GM18907 (cell line): ENCODE results near the gene DEK.
"Not testable (repeated sequence)": the region's sequence is repeated elsewhere in the genome, so short reads cannot be mapped to it uniquely, and the experiment has no call there.

Source experiments
- ATAC-seq: cut with Tn5 transposase; IDR thresholded peaks from one replicate; pipeline ENCODE4 v1.9.1; 2021; ENCODE audit warnings: mild to moderate bottlenecking, moderate library complexity; ENCODE audit not compliant: unreplicated experiment

Gene DEK, protein sequence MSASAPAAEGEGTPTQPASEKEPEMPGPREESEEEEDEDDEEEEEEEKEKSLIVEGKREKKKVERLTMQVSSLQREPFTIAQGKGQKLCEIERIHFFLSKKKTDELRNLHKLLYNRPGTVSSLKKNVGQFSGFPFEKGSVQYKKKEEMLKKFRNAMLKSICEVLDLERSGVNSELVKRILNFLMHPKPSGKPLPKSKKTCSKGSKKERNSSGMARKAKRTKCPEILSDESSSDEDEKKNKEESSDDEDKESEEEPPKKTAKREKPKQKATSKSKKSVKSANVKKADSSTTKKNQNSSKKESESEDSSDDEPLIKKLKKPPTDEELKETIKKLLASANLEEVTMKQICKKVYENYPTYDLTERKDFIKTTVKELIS

GRCh38 chr6:18264219-18264922 is at the start of gene DEK:
DEK (minus strand) TSS chr6:18264530; CDS start chr6:18263987, 543 bp downstream.
- peak; percentile 46 for ATAC-seq

DNA sequence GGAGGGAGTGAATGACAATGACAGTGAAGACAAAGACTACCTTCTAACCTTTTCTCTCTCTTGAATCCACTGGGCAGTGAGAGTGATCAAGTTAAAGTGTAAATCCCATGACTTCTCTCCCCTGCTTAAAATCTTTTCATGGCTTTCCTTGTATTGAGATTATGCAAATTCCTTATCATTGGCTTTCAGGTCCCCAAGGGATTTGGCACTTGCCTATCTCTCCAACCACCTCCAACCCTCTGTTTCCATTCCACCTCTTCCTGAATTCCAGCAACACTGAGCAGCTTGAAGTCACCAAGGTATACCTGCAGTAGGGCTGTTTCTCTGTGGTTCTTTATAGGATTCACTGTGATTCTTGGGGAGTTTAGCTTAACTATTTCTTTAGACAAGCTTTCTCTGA is 48.0 kb upstream of the DEK start:
- no peak for ATAC-seq

GRCh38 chr6:18310010-18310409 is 45.7 kb upstream of the DEK start:
- ATAC-seq = not testable (repeated sequence)

DNA sequence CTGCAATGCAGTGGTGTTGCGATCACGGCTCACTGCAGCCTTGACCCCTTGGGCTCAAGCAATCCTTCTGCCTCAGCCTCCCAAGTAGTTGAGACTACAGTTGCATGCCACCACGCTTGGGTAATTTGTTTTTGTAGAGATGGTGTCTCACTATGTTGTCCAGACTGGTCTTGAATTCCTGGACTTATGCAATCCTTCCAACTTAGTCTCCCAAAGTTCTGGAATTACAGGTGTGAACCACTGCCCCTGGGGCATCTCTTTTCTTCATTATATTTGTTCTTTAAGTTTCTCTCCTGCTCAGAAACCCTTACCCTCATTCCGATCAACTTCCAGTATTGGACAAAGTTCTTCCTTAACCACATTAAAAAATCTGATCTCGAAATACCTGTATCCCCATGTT is 44.7 kb upstream of the DEK start:
- no peak for ATAC-seq

- no peak for ATAC-seq
Observed at GRCh38 chr6:18308070-18308735, 43.9 kb upstream of the DEK start.

DNA sequence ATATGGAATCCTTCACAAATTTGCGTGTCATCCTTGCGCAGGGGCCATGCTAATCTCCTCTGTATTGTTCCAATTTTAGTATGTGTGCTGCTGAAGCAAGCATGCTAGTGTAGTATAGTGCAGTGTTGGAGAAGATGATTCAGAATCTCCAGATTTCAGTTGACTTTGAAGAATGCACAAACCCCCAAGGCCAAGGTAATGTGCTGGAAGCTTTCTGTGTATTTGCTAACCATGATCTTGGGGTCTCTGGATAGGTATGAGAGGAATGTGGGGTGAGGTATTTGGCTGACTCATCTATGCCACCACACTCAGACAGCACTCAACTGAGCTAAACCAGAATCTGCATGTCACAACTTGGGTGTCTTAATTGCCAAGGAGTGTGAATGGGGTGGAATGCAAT is 42.6 kb upstream of the DEK start:
- no peak for ATAC-seq

DNA sequence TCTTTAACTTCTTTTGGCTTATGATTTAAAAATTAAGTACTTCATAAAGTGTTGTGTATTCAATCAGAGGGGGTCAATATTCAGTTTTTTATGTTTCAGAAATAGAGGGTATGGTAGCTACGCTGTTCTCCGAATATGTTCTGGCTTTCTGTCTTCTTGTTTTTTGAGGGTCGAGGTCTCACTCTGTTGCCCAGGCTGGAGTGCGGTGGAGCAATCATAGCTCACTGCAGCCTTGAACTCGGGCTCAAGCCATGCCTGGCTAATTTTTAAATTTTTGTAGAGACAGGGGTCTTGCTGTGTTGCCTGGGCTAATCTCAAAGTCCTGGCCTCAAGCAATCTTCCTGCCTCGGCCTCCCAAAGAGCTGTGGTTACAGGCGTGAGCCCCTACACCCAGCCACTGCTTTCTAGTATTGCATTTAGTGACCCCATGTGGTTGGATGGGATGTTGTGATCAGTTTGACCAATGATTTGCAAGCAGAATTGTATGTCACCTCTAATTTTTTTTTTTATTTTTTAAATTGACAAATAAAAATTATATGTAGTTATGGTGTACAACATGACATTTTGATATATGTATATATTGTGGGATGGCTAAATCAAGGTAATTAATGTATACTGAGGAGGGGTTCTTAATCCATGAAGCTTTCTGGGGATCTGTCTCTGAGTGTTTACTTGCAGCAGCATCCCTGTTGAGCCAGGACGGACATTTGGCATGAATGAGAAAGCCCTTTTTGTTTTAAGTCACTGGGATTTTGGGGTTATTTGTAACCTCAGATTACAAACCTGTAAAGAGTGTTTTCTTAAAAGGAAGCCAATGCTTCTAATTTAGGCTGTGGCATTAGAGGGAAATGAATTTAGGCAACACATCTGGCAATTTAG is 38.5 kb upstream of the DEK start:
- peak; percentile 50 for ATAC-seq

GRCh38 chr6:18293076-18293904 is 29.0 kb upstream of the DEK start:
- no peak for ATAC-seq

DNA sequence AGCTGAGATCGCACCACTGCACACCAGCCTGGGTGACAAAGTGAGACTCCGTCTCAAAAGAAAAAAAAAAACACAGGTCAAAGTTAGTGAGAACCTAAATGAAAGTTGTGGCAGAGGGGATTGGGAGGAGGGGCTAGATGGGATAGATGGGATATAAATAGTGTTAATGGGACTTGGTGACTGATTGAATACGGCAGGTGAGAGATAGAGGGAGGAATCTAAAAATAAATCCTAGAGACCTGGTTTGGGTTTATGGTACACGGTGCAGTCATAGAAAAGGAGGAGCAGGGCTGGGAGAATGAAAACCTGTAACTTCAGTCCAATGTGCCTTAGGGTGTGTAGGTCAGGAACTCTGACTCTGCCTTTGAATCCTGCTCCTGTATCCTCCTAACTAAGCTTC is 25.0 kb upstream of the DEK start:
- ATAC-seq = no peak

GRCh38 chr6:18284261-18284660 is 19.9 kb upstream of the DEK start:
- ATAC-seq = no peak

DNA sequence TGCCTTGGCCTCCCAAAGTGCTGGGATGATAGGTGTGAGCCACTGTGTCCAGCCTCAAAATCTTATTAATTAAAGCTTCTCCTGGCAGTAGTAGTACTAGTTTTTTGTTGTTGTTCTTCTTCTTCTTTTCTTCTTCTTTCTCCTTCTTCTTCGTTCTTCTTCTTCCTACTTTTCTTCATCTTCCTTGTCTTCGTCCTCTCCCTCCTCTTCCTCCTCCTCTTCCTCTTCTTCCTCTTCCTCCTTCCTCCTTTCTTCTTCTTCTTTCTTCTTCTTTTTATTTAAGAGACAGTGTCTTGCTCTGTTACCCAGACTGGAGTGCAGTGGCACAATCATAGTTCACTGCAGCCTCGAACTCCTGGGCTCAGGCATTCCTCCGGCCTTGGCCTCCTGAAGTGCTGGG is 17.2 kb upstream of the DEK start:
- ATAC-seq = no peak

DNA sequence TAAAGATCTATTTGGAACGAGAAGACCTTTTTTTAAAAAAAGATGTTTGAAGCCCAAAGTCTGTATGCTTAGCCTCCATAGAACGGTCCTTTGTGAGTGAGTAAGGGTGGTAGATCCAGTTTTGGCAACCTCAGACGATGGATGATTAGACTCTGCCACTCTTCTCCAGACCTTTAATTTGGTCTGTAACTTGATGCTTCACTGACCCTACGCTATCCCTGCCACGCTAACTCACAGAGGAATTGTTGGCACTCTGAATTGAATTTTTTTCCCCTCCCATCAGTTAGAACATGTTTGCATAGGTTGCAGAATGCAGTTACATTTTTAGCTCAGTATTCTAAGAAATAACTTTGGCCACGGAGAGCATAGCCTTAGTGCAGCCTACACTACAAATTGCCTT is 15.8 kb upstream of the DEK start:
- ATAC-seq = no peak

GRCh38 chr6:18279422-18279821 is 15.1 kb upstream of the DEK start:
- no peak for ATAC-seq

DNA sequence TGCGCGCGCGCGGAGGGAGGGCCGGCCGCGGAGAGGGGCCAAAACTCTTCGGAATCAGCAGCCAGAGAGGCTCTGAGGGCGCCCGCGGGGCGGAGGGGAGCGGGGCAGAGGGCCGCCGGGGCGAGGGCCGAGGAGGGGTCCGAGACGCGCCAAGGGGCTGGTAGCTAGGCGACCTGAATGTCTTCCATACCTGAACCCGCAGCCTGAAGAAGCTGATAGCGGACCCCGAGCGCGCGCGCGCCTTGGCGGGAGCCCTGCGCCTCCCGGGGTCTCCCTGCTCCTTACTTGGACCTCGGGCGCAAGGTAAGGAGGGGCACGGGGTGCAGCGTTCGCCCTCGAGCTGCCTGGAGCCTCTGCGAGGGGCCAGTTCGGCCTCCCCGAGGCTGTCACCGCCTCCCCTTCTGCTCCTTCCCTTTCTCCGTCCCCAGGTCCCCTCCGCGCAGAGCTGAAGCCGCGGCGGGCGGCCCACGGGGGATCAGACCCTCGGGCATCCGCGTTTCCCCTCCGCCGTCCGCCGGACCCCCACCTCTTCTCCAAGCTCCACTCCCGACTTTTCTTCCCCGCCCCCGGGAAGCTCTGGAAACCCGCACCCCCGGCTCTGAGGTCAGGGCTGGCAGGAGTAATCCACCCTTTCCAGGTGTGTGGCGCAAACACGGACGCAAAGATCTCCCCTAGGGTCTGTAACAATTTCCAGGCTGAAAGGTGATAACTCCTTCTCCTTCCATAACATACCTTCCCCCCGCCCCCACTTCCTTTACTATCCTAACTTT is 13.1 kb upstream of the DEK start:
- ATAC-seq = no peak

GRCh38 chr6:18276610-18277236 is 12.4 kb upstream of the DEK start:
- ATAC-seq = no peak

GRCh38 chr6:18270216-18270615 is 5.9 kb upstream of the DEK start:
- no peak for ATAC-seq

DNA sequence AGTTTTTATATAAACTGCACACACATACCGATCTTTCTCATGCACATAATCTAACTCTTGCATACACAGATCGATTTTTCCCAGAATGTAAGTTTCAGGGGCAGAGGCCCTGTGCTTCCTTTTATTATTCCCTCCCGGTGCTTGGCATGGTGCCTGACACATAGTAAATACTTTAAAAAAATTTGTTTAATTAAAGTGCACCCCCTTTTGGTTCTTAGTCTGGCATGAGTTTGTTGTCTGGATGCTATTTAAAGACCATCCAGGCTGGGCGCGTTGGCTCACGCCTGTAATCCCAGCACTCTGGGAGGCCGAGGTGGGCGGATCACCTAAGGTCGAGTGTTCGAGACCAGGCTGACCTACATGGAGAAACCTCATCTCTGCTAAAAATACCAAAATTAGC is 5.4 kb upstream of the DEK start:
- no peak for ATAC-seq

GRCh38 chr6:18269253-18269652 is 4.9 kb upstream of the DEK start:
- no peak for ATAC-seq

- ATAC-seq = no peak
Observed at GRCh38 chr6:18268066-18268465, 3.7 kb upstream of the DEK start.
